Muscle of arm (tissue), 12 donors: ENCODE data around the gene PAFAH1B1. TPM values are rescaled to one million over a fixed set of nuclear protein-coding genes. Genes with fewer than 3 reads are reported as not detected.
"Not testable (repeated sequence)": the region's sequence is repeated elsewhere in the genome, so short reads cannot be mapped to it uniquely, and the experiment has no call there.

ENCODE experiments used
- DNase-seq: peaks from one replicate; pipeline ENCODE4 v3.0.0-alpha.2; 2013
- polyA plus RNA-seq, 12 donors: library from polyadenylated mRNA; unstranded; fragments of 120-200 nt; gene quantifications; one replicate each; pipeline ENCODE4 v1.2.1, GENCODE V29; 2013; ENCODE audit not compliant: insufficient read length in 12 of 12

Gene PAFAH1B1
- polyA plus RNA-seq, 12 donors, result 70.3 to 131 (median 108) TPM; not detected in 1

- DNase-seq, result no peak
Measured at GRCh38 chr17:2591040-2591640, 2.3 kb upstream of the PAFAH1B1 start.

- DNase-seq, result peak; percentile 77
Measured at GRCh38 chr17:2593821-2594721, 617 bp downstream of the PAFAH1B1 start.

GRCh38 chr17:2594722-2595599, 1.5 kb downstream of the PAFAH1B1 start:
- peak; percentile 19 for DNase-seq

GRCh38 chr17:2595716-2596115, 2.3 kb downstream of the PAFAH1B1 start:
- no peak for DNase-seq

- DNase-seq, result no peak
Measured at GRCh38 chr17:2598166-2598565, 4.7 kb downstream of the PAFAH1B1 start.

GRCh38 chr17:2602597-2603017, 9.2 kb downstream of the PAFAH1B1 start:
- DNase-seq, result no peak

- no peak for DNase-seq
Measured at GRCh38 chr17:2608350-2608913, 15.0 kb downstream of the PAFAH1B1 start.

- DNase-seq, result no peak
Measured at GRCh38 chr17:2609091-2609490, 15.6 kb downstream of the PAFAH1B1 start.

- no peak for DNase-seq
Measured at GRCh38 chr17:2610195-2611175, 17.0 kb downstream of the PAFAH1B1 start.

GRCh38 chr17:2611627-2612026, 18.2 kb downstream of the PAFAH1B1 start:
- DNase-seq, result no peak

GRCh38 chr17:2612630-2613029, 19.2 kb downstream of the PAFAH1B1 start:
- DNase-seq, result no peak

GRCh38 chr17:2613089-2613808, 19.8 kb downstream of the PAFAH1B1 start:
- no peak for DNase-seq

- no peak for DNase-seq
Measured at GRCh38 chr17:2615882-2616281, 22.4 kb downstream of the PAFAH1B1 start.

GRCh38 chr17:2621241-2621640, 27.8 kb downstream of the PAFAH1B1 start:
- DNase-seq, result no peak

GRCh38 chr17:2621951-2622405, 28.5 kb downstream of the PAFAH1B1 start:
- not testable (repeated sequence) for DNase-seq

GRCh38 chr17:2622721-2623301, 29.4 kb downstream of the PAFAH1B1 start:
- not testable (repeated sequence) for DNase-seq

- DNase-seq, result no peak
Measured at GRCh38 chr17:2624292-2624731, 30.9 kb downstream of the PAFAH1B1 start.

GRCh38 chr17:2626626-2627219, 33.3 kb downstream of the PAFAH1B1 start:
- not testable (repeated sequence) for DNase-seq

GRCh38 chr17:2628922-2629321, 35.5 kb downstream of the PAFAH1B1 start:
- DNase-seq, result not testable (repeated sequence)
